Stimulated activated CD4-positive, alpha-beta T cell treated with anti-CD3 and anti-CD28 coated beads, Interleukin-12 subunit alpha, Interleukin-12 subunit beta, amount 100 ng/mL, for 48 hours (primary cell): ENCODE measurements around the gene ZNF540.
"Not testable (repeated sequence)": the region's sequence is repeated elsewhere in the genome, so short reads cannot be mapped to it uniquely, and the experiment has no call there.

Source experiments
- DNase-seq, 3 donors: peaks; one replicate each; pipeline ENCODE4 v3.0.0-alpha.2; 2020; ENCODE audit warnings: low read depth in 2 of 3, low spot score in 1 of 3

The ZNF540 gene

DNA sequence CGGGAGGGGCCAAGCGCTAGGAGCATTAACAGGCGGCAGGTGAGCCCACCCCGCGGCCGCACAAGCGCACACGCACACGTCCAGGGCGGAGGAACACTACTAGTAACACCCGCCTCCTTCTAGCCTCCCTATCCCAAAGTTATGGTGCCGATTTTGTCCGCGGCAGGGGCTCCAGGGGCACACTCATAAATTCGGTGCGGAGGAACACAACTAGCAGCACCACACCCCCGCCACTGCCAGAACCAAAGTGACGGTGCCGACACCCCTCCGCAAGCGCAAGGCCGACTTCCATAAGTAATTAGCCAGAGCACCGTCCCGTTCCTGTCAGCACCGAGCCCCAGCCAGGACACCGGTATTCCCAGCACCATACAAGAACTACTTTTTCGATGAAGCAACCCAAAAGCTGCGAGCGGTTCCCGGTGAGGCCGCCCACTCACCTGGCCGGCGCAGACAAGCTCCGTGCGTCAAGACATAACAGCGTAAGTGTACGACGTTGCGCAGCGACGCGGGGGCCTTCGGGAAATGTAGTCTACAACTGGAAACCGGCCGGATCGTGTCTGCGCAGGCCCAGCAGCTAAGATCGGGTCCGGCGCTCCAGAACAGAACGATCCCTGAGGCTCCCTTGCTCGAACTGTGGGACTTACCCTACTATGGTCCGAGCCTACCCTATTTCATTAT, at the start of gene ZNF540, which contains the start of gene ZNF571:
TSS of gene ZNF540 (plus strand) at position 573 of the 678 bp plus-strand sequence. CDS start 3,572 bp downstream, outside the sequence.
TSS of gene ZNF571 (minus strand) at position 489 of the 678 bp plus-strand sequence. CDS start 8,116 bp downstream, outside the sequence.
- DNase-seq, result peak; percentile 80 to 92 (median 89)

DNA sequence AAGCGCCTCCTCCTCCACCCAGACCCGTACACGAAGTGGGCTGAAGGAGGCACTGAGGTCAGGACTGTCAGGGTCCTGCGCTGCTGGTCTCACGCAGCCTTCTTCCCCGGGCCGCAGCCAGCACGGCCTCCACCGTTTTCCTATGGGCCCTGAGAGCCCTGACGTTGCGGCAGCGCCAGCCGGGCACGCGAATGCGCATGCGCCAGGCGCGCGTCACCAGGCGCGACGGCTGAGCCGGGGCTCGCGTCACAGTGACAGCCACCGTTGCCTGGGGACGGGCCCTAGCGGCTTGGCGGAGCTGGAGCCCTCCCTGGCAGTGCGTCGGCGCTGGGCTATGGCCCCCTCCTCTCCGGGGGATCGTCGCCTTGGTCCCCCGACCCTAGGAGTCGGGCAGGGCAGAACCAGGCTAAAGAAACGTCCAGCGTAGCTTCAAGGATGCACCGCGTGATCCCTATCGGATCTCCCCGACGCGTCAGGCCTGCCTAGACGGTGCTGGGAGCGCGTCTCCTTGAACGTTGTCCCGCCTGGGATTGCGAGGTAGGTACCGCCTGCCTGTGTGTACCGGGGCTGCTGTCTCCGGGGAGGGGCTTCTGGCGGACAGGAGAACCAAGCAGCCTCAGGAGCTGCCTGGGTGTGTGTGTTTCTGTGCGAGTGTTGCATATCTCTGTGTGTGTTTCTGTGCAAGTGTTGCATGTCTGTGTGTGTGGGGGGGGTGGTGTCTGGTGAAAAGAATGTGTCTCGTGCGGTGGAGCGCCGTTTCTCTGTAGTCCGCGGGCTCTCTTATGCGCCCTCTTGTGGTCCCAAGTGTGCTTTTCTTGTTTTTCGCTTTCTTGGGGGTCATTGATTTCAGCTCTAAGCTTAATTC, 43.3 kb upstream of the ZNF540 start:
- peak; percentile 22 to 50 (median 28) for DNase-seq

DNA sequence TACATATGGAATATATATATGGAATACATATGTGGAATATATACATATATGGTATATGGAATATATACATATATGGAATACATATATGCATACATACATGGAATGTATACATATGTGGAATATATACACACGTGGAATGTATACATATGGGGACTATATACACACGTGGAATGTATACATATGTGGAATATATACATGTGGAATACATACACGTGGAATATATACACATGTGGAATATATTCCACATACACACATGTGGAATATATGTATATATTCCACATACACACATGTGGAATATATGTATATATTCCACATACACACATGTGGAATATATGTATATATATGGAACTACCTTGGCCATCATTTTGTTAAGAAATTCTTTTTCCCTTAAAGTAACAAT, 31.2 kb upstream of the ZNF540 start:
- DNase-seq, result no peak

DNA sequence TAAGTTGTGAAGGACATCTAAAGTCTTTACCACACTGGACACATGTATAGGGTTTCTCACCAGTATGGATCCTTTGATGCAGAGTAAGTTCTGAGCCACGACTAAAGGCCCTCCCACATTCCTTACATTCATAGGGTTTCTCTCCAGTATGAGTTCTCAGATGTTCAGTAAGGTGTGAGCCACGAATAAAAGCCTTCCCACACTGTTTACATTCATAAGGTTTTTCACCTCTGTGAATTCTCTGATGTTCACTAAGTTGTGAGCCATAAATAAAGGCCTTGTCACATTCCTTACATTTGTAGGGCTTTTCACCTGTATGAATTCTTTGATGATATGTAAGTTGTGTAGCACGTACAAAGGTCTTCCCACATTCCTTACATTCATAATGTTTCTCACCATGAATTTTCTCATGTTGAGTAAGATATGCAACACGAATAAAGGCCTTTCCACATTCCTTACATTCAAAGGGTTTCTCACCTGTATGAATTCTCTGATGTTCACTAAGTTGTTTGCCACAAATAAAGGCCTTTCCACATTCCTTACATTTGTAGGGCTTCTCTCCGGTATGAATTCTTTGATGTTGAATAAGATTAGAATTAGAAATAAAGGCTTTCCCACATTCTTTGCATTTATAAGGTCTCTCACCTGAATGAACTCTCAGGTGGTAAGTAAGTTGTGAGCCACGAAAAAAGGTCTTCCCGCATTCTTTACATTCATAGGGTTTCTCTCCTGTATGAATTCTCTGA, 29.9 kb upstream of the ZNF540 start:
- DNase-seq, result no peak

DNA sequence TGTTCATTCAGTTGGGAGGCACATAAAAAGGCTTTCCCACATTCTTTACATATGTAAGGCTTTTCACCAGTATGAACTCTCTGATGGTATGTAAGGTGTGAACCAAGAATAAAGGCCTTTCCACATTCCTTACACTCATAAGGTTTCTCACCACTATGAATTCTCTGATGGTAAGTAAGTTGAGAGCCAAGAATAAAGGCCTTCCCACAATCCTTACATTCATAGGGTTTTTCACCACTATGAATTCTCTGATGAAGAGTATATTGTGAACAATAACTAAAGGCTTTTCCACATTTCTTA, 29.4 kb upstream of the ZNF540 start:
- no peak for DNase-seq

DNA sequence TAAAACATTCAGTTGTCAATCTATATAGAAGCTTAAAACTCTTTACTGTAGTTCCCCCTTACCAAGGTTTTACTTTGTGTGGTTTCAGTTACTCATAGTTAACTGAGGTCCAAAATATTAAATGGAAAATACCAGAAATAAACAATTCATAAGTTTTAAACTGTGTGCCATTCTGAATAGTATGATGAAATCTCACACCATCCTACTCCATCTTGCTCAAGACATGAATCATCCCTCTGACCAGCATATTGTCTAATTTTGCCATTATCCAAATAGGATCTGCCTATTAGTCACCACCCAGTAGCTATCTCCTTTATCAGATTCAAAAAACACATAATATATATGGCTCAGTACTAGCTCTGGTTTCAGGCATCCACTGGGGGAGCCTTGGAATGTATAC, 22.5 kb upstream of the ZNF540 start:
- DNase-seq, result no peak

DNA sequence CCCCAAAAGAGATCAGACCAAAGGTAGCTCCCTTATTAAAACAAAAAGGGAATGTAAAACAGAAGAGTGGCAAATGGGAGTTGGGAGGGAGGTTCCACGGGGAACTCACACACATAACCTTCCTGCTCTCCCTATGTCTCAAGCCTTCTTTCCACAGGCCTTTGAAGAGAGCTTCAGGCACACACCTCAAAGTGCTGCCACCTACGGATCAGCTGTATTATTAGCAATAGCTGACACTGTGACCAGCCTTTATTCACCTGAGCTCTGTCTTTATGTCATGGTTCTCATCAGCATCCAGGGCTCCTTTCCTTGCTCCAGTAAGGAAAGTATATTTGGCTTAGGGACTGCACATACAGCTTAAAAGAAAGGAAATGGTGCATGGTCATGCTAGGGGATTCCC, 11.3 kb upstream of the ZNF540 start:
- DNase-seq, result no peak

DNA sequence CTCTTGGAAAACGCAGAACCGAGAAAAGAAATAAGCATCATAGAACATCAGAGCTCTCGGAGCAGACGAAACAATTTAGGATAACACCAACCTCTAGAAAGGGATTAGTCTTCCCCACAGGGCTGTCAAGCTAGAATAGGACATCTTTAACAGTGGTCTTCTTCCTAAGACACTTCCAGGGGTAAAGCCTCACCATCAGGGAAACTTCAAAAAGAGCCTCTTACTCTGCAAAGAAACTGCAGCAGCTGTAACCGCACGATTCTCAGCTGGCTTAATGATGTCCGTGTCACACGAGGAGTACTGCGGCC, 726 bp upstream of the ZNF540 start:
- DNase-seq, result no peak

DNA sequence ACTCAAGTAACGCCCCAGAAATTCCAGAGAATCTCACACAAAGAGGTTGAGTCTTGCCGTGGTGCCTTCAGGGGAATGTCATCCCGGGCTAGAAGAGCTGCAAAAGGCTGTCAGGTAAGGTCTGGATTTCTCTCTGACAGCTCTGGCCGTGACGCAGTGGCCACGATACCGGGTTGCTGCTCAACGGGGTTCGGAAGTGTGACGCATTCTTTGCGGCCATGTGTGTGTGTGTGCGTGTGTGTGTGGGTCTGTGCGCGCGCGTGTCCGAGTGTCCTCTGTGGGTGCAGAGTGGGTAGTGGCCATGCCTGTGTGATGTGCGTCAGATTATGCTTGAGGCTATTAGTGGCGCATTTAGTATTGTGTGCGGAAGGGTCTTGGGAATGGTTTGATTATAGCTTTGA, 306 bp downstream of the ZNF540 start:
- peak in 2 of 3 donors; percentile 26 to 36 for DNase-seq

DNA sequence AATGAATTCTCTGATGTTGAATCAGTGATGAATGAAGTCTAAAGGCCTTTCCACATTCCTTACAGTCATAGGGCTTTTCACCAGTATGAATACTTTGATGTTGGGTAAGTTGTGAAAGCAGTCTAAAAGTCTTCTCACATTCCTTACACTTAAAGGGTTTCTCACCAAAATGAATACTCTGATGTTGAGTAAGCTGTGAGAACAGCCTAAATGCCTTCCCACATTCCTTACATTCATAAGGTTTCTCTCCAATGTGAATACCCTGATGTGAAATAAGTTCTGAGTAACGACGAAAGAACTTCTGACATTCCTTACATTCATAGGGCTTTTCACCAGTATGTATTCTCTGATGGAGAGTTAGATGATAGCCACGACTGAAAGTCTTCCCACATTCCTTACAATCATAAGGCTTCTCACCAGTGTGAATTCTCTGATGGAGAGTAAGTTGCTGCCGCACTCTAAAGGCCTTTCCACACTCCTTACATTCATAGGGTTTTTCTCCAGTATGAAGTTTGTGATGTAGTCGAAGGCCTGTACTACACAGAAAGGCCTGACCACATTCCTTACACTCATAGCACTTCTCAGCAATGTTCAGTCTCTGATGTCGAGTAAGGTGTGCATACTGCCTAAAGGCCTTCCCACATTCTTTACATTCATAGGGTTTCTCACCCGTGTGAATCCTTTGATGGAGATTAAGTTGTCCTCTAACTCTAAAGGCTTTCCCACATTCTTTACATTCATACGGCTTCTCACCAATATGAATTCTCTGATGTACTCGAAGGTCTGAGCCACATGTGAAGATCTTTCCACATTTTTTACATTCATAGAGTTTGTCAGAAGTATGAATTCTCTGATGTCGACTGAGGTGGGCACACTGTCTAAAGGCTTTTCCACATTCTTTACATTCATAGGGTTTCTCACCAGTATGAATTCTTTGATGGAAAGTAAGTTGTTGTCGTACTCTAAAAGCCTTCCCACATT, 40.7 kb downstream of the ZNF540 start:
- DNase-seq, result no peak

DNA sequence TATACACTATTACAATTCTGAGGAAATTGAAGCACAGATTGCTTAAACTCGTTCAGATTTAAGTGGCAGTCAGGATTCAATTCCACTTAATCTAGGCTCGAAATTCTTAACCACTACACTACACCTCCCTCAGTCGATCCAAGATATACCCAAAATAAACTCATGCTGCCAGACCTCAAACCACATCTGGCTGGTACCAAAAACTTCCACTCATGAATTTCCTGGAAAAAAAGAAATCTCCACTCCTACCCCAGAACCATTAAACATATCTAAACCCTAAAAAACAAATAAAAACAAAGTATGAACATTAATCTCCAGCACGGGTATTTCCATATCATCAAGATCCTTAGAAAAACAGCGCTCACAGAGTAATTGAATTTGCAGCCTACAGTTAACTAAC, 59.4 kb downstream of the ZNF540 start:
- no peak for DNase-seq

DNA sequence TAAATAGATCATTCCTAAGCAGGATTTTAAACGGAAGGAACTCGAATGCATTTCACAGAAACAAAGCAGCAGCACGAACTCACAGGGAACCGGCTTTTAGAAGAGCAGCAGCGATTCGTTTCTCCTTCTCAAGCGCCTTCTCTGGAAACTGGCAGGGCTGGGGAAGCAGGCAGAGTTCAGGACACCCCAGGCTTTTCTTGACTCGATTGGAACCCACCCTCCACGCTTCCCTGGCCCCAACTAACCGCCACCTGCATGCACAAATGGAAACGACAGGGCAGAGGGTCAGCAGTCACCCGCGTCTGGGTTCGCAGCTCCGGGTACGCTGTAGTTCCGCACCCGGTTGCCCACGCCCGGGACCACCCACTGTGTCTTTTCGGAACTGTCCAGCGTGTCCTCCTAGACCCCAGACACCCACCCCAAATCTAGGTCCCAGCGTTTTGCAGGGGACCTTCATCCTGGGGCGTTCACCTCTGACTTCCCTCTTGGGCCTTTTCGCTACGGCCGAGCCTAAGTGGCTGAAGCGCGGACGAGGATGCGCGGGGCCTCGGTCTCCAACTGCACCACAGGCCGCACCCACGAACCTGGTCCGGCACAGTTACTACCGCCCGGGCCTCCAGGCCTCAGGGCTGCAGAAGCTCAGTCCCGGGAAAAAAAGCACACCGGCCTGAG, 60.1 kb downstream of the ZNF540 start:
- peak; percentile 3 to 15 (median 14) for DNase-seq

DNA sequence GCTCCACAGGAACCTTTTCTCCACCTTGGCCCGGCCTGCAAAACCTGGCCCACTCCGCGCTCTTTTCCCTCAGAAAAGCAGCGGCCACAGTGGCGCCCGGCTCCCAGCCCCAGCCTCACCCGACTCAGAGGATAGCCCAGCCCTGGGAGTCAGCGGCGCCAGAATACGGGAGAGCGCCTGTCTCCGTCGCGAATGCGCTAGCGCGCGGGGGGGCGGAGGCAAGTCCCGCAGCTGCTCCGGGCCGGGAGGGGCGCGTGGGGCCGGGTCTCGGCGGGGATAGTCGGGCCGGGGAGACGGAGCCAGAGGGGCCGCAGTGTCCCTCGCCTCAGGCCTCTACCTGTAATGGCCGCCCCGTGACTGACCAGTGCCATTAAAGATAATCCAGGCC, 60.6 kb downstream of the ZNF540 start, which contains the start of gene ZFP30:
TSS of gene ZFP30 (minus strand) at position 165 of the 388 bp plus-strand sequence. CDS start 7,643 bp downstream, outside the sequence.
- DNase-seq, result peak; percentile 55 to 82 (median 57)

DNA sequence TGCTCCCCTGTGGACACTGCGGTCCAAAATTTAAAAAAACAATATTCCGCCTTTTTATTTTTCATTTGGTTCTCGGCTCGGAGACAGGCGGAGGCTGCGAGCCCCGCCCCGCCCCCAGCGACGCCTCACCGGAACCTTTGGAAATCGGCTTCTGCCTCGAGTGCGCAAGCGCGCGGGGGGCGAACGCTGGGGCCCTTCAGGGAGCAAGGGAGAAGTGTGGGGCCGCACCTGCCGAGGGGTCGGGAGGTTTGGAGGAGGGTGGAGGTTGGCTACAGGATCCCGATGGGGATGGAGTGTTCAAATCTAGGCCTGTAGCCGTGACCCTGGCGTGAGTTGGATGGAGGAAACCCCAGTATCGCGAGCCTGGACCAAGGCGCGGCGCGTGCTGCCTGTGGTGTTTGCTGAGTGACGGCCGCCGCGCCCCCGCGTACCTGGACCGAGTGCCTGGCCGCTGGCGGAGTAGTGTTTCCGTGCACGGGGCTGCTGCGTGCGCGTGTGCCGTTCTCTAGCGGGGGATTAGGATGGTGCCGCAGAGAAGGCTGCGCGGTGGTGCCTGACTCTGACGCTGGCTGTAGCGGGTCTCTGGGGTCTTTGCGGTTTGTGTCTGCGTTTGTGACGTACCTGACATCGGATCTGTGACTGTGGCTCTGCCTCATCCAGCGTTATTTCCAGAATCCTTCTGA, 61.2 kb downstream of the ZNF540 start:
- DNase-seq, result peak; percentile 60 to 86 (median 65)

DNA sequence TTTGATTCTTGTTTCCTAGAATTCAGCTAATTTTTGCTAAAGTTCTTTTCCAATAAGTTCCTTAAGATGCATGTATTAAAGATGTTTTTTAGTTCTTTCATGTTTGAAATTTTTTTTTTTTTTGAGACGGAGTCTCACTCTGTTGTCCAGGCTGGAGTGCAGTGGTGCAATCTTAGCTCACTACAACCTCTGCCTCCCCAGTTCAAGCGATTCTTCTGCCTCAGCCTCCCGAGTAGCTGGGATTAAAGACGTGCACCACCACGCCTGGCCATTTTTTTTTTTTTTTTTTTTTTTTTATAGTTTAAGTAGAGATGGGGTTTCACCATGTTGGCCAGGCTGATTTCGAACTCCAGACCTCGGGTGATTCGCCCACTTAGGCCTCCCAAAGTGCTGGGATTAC, 62.5 kb downstream of the ZNF540 start:
- DNase-seq, result not testable (repeated sequence)
